NCI-H128 (cell line): ENCODE data around the gene STUB1.

ENCODE experiments used
- DNase-seq: peaks from one replicate; lab custom pipeline; 2025; ENCODE audit not compliant: unreplicated experiment; lab: John Stamatoyannopoulos, UW

Gene STUB1

GRCh38 chr16:643050-643368 is 37.2 kb upstream of the STUB1 start:
- no peak for DNase-seq

- no peak for DNase-seq
Observed at GRCh38 chr16:644556-644955, 35.7 kb upstream of the STUB1 start.

GRCh38 chr16:645852-646678 is 34.1 kb upstream of the STUB1 start:
- no peak for DNase-seq

- no peak for DNase-seq
Observed at GRCh38 chr16:646679-647172, 33.5 kb upstream of the STUB1 start.

GRCh38 chr16:647173-647902 is 32.9 kb upstream of the STUB1 start:
- DNase-seq, result no peak

GRCh38 chr16:648071-648780 is 32.0 kb upstream of the STUB1 start:
- no peak for DNase-seq

GRCh38 chr16:648781-649589 is 31.2 kb upstream of the STUB1 start, which contains the start of gene WDR90:
Gene WDR90, plus strand, starts transcription at chr16:649365. Its CDS starts 52 bp downstream, at chr16:649417.
- DNase-seq, result peak; percentile 32

- no peak for DNase-seq
Observed at GRCh38 chr16:649631-650030, 30.6 kb upstream of the STUB1 start.

- DNase-seq, result no peak
Observed at GRCh38 chr16:651844-652243, 28.4 kb upstream of the STUB1 start.

GRCh38 chr16:652454-653305 is 27.5 kb upstream of the STUB1 start:
- no peak for DNase-seq

- no peak for DNase-seq
Observed at GRCh38 chr16:654034-654433, 26.2 kb upstream of the STUB1 start.

- no peak for DNase-seq
Observed at GRCh38 chr16:657487-657886, 22.7 kb upstream of the STUB1 start.

- no peak for DNase-seq
Observed at GRCh38 chr16:658679-659571, 21.3 kb upstream of the STUB1 start.

- DNase-seq, result no peak
Observed at GRCh38 chr16:659618-660017, 20.6 kb upstream of the STUB1 start.

- DNase-seq, result no peak
Observed at GRCh38 chr16:660132-660458, 20.1 kb upstream of the STUB1 start.

- DNase-seq, result no peak
Observed at GRCh38 chr16:660459-661183, 19.6 kb upstream of the STUB1 start.

GRCh38 chr16:661184-661821 is 18.9 kb upstream of the STUB1 start:
- no peak for DNase-seq

- no peak for DNase-seq
Observed at GRCh38 chr16:662095-662494, 18.1 kb upstream of the STUB1 start.
